ENCODE measurements around the gene DTD2.
"Not testable (repeated sequence)": the region's sequence is repeated elsewhere in the genome, so short reads cannot be mapped to it uniquely, and the experiment has no call there.

Gene DTD2

DNA sequence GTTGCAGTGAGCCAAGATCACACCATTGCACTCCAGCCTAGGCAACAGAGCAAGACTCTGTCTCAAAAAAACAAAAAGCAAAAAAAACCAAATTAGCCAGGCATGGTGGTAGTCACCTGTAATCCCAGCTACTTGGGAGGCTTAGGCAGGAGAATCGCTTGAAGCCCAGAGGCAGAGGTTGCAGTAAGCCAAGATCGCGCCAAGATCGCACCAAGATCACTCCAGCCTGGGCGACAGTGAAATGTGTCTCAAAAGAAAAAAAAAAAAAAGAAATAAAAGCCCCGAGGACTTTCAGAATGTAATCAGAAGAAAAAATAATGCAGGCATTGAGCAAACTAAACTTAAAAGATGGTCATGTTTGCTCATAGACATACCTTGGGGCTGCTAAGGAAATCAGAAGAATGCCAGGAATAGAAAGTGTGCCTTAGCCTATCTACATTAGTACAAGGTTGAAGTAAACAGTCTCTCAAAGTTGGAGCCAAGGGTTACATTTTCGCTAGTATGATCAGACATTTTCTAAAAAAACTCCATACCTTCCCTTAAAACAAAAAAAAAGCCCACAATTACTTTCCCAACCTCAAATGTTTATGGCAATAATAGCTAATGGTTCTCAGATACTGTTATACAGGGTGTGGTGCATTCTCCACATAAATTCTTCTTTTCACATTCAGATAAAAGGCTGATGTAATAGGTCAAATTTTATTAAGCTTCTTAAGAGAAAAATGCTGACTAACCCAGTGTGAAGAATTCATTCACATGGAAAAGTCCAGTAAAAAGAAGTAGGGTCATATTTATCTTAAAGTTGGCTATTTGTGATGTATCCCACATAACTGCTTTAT, 15.8 kb downstream of the DTD2 start:
- no peak for DNase-seq

DNA sequence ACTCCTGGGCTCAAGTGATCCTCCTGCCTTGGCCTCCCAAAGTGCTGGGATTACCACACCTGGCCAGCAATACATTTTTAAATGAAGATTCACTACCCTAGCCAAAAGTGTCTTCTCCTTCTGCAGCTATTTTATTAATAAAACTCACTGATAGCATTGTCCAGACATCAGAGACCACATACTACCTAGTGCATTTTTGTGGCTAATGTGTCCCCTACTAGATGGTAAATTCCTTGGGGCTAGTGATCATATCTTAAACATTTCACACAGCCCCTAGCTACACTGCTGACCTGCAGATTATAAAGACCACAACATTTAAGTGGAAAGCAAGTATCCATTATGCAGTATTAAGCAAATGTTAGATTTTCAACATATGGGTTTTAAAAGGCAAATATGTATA, 17.0 kb downstream of the DTD2 start:
- no peak for DNase-seq

DNA sequence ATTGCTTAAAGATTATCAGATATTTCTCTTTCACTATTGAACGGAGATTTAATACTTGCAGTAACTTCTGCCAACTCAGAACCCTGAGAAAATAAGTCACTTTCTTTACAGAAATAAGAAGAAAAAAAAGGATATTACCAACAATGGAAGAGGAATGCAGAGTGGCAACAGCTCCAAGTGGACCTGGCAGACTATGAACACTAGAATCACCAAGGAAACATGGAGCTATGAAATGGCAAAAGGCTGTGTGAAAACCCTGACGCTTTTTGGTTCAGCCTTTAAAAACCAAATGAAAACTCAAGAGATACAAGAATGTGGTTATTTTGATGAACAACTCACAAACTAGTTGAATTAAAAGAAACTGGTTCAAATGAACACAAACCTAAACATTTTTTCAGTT, 17.7 kb downstream of the DTD2 start:
- no peak for DNase-seq

DNA sequence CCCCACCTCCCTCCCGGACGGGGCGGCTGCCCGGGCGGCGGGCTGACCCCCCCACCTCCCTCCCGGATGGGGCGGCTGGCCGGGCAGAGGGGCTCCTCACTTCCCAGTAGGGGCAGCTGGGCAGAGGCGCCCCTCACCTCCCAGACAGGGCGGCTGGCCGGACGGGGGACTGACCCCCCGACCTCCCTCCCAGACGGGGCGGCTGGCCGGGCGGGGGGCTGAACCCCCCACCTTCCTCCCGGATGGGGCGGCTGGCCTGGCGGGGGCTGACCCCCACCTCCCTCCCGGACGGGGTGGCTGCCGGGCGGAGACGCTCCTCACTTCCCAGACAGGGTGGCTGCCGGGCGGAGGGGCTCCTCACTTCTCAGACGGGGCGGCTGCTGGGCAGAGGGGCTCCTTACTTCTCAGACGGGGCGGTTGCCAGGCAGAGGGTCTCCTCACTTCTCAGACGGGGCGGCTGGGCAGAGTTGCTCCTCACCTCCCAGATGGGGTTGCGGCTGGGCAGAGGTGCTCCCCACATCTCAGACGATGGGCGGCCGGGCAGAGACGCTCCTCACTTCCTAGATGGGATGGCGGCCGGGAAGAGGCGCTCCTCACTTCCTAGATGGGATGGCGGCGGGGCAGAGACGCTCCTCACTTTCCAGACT, 20.1 kb downstream of the DTD2 start:
- DNase-seq = not testable (repeated sequence)

DNA sequence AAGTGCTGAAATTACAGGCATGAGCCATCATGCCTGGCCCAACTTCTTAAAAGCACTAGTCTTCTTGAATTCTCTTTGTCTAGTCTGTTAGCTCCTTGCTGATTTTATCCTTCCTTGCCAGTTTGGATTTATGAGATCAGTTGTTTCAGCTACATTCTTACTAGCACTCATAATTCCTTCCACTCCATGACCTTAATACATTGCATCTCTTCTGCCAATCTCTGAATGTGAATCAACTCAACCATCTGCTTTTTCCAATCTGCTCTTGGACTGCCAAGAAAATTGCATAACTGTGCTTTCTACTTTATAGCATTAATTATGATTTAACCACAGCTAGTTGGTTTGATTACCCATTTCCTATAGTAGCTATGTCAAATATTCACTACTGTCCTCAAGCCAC, 22.0 kb downstream of the DTD2 start:
- DNase-seq = no peak

DNA sequence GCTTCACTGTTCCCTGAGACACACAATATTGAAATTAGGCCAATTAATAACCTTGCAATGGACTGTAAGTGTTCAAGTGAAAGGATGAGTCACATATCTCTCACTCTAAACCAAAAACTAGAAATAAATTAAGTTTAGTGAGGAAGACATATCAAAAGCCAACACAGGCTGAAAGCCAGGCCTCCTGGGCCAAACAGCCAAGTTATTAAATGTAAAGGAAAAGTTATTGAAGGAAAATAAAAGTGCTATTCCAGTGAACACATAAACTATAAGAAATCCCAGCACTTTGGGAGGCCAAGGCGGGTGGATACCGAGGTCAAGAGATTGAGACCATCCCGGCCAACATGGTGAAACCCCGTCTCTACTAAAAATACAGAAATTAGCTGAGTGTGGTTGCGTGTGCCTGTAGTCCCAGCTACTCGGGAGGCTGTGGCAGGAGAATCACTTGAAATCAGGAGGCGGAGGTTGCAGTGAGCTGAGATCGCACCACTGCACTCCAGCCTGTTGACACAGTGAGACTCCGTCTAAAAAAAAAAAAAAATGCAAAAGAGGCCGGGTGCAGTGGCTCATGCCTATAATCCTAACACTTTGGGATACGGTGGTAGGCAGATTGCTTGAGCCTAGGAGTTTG, 26.6 kb downstream of the DTD2 start:
- no peak for DNase-seq

DNA sequence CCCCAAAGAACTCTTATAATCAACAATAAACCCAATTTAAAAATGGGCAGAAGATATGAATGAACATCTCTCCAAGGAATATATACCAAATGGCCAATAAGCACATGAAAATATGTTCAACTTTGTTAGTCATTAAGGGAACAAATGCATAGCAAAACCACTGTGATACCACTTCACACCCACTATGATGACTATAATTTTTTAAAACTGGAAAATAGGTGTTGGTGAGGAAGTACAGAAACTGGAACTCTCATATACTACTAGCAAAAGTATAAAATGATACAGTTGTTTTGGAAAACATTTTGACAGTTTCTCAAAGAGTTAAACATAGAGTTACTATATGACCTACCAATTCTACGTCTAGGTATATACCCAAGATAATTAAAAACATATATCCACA, 27.5 kb downstream of the DTD2 start:
- no peak for DNase-seq

DNA sequence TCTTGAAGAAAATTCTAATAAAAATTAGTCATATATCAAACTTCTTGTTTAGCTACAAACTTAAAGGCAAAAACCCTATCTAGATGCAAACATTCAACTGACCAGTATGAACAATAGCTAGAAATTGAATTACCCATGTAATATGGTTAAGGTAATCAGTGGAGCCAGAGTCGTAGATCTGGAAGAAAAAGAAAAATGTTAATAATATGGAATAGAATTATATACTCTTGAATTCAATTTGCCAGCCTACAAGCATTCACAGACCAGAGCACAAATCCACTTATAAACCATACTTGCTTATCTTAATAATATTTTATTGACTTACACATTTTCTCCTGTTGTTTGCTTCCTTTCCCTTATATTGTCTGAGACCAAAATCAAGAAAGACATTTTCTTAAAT, 29.3 kb downstream of the DTD2 start:
- no peak for DNase-seq

DNA sequence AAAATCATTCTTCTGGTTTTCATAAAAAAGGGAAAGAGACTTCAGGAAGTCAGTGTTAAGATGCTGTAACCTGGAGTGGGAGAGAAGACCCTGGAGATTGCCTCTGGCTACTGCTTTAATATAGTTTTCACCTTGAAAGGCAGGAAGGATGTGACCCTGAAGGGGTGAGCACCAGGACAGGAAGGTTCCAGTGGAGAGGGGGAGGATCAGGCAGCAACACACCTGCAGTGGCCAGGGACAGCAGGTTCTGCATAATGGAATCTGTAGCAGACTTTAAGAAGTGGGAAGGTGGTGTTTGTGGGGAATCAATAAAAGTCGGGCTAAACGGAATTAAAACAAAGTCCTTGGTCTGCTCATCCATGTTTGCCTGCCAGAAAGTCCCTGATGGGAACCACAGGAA, 30.6 kb downstream of the DTD2 start:
- DNase-seq = no peak

DNA sequence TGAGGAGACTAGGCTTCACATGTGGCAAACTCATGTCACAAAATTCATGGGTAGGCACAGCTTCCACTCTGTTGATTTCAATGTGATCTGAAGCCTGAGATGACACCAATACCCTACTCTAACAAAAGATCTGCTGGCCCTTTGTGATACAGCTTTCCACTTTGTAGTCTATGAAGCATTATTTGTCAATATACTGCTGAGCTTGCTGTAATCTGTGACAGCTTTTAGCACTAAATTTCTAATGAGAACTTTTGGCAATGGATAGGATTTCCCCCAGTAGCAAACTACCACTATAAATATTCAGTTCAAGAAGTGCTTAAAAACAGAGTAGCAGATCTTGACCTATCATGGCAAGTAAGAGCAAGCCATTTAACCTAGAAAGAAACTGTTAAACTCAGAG, 31.4 kb downstream of the DTD2 start:
- no peak for DNase-seq

DNA sequence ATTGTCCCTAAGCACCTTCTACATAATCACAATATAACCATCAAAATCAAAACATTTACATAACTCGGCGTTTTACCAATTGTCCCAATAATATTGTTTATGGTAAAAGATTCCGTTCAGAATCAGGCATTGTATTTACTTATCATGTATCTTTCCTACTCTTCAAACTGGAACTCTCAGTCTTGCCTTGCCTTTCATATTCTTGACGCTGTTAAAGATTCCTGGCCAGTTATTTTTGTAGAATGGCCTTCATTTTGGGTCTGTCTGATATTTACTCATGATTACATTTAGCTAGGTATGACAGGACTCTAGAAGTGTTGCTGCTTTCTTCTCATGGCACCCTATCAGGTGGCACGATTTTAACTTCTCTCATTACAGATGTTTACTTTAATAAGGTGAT, 36.1 kb downstream of the DTD2 start:
- DNase-seq = no peak

DNA sequence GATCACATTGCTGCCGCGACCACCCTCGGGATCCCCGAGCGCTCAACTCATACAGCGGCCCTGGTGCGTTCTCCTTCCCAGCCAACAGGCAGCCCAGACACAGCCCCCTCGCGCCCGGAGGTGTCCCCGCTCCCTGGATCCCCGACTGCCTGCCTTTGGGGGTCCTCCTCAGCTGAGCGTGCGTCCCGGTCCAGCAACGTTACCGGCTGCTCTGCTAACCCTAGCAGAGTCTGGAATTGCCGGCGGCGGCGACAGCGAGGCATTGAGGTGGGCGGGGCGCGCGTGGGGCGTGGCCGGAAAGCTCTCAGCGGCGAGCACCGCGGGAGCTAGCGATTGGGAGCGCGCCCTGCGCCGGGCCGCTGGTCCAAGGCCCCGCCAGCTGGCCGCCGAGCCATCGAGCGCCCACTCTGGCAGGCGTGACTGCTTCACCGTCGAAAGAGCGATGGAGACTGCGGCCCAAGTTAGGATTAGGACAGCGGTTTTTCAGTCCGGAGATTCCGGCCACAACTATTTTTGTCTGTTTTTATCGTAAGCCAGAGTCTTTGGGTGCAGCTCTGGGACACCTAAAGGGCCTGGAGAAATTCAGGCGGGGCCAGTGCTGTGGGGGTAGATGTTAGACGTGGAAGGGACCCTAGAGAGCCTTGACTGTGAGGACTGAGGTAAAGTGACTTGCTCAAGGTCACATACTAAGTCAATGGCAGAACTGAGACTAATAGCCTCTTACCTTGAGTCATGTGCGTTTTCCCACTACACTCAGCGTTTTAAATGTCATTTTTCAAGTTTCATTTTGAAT, 36.8 kb downstream of the DTD2 start, which contains the start of gene HEATR5A:
HEATR5A (minus strand) TSS at position 232 of the 793 bp plus-strand sequence. CDS start 17,575 bp downstream, outside the sequence.
- DNase-seq = peak; percentile 86

DNA sequence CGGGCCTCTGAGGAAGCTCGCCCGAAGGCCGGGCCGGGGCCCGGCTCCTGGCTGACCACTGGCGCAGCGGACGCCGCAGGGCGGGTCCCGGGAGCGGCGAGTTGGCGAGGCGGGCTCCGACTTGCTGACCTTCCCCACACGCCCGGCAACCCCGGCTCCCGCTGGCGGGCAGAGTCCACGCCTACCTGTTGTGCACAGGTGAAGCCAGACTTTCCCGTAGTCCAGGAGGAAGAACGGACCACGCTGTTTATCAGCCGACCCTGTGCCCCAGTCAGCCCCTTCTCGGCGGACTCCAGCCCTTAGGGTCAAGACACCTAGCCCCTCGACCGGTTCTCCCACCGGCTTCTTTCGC, 37.4 kb downstream of the DTD2 start:
- no peak for DNase-seq

DNA sequence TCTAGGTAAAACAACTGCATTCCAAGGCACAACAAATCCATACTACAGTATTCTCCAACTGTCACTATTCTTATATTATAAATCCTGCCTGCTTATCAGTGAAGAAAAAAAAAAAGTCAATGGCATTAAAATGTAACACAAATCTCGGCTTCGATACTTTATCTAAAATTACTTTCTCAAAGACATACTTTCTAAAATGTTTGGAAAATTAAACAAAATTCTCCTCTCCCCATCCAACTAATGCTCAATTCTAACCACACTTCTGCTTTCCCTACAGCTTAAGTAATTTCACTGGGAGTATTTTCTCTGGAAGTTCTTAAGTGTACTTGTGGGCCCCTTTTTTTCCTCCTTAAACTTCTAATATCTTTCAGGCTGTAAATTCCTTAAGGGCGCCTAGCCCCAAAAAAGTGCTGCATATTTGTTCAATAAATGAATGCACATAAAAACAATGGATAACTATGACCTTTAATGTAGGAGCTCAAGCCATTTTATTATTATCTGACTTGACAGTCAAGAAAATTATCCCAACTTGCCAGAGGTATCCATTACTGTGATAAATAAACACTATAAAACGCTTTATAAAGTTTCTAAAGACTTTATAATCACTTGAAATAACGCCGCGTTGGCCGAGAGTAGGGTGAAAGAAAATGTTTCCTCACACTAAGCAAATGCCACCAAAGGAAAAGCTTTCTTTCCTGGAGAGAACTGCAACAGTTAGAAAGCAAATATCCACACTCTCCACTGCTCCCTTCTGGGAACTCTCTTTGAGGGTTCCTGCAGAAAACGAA, 37.9 kb downstream of the DTD2 start:
- DNase-seq = no peak

DNA sequence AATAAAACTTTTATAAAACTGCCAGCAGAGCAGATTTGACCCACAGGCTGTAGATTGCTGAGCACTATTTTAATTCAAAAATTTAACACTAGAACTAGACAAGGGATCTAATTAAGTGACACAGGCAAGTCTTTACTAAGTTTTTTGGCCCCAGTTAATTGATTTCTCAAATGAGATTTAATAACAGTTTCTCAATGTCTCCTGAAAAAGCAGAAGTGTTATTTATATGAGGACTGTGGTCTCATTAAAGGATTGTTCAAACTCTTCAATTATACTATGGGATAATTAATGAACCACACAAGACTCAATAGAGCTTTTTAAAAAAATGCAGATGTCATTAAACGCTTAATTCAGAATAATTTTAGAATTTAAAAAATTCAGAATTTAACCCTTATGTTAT, 38.9 kb downstream of the DTD2 start:
- no peak for DNase-seq

DNA sequence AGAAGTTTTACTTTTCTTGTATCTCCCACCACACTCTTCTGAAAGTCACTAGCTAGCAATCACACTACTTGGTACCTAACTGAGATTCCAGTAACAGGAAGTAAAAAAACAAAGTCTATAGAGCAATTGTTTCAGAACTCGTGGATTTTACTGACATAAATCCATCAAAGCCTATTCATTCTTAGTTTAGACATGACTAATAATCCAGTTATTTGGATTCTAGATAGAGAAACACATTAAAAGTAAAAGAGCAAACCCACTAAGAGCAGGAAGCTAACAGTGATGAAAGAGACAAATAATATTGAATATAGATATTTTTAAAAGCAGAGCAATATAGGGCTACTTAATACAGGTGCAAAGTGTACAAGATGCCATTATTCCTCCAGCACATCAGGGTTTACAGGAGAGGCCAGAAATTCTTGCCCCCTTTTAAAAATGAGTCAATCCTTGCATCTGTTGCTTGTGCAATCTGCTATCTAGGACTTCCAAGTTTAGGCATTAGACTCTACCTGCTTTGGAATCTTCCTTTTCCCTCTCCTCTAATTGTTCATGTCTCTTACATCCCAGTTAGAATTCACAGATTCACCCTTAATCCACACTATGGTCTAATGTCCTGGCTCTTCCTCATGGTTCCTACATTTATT, 43.0 kb downstream of the DTD2 start:
- DNase-seq = no peak

DNA sequence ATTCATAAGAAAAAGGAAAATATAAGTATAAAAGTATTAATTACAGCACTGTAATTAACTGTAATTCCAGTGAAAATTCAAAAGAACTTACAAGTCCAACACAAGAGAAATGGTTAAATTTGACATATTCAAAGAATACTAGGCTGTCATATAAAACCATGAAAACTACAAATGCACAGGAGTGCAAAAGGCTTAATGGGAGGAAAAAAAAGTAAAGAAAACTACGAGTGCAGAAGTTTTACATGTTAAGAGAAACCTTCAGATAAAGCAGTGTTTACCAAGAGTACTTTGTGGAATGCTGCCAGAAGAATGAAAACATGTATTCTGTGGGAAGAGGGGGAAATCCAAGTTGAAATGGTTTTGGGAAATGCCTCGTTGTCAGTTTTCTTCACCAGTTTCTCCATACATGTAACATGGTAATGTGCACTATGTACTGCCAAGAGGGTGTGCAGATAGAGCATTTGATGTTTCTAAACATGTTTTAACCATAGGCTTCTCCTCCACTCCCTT, 46.0 kb downstream of the DTD2 start:
- no peak for DNase-seq

DNA sequence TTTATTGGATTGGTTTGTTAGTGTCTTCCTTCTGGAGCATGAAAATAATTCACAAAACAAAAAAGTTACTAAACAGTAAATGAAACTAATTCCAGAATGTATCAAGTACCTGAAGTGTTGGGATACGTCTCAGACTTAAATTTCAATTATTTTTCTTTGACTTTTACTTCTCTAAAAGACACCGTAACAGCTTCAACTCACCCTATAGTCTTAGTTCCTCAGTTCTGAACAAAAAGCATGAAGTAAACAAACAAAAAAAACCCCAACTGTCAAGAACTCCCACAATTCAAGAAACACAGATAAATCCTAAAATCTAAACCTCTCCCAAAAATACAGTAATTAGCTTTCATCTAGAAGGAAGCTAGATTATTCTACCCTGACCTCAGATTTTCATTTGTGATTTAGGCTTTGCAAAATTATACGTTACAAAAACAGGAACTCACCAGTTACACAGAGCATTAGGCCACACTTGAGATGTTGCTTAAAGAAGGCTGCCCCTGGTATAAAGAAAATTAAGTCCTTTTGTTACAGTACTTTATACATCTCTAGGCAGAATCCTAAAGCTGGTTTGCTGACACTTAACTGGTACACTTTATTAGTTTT, 47.2 kb downstream of the DTD2 start:
- DNase-seq = no peak

DNA sequence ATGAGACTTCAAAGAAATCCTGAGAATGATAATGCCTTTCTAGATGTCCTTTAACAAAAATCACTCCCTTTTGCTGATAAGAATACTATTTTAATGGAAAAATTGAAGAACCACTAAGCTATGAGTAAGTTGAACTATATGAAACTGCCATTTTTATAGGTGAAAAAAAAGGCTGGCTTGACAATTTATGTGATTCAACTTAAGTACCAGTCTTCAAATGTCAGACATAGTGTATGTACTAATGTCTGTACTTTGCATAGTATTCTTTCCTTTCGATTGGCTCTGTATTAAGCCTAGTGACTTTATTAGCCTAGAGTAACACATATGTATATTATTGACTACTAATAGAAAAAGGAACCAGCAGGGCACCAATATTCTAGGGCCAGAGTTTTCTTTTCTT, 48.9 kb downstream of the DTD2 start:
- no peak for DNase-seq

DNA sequence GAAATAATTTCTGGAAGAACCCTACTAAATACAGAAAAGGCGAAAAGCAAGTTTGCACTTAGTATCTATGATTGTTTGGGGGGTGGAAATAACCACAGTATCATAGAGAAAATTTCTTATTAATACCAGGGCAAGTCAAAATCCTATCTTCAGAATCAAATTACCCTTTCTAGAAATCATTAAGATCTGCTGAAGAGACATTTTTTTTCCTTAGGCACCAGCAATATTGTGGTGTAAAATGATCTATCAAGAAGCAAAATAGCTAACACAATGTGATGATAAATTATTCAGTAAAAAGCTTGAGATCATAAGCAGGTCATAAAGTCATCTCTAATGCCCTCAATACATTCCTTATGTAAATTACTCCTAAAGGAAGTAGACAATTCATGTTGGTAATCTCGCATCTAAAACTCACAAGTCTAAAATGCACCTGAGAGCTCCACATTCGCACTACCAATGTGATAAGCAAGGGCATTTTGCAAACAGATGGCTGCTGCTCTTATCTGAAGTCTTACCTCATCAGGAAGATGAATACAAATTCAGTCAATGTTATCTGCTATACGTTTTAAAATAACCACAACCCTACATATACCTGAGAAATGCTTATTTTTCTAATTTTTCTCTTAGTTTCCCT, 51.6 kb downstream of the DTD2 start:
- no peak for DNase-seq

DNA sequence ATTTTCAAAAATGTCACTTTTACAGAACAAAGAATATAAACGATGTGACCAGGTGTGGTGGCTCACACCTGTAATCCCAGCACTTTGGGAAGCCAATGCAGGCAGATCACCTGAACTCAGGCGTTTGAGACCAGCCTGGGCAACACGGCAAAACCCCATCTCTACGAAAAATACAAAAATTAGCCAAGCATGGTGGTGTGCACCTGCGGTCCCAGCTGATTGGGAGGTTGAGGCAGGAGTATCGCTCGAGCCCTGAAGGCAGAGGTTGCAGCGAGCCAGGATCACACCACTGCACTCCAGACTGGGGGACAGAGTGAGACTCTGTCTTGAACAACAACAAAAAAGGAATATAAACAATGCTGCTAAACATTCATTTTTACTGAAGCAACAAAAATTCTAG, 52.2 kb downstream of the DTD2 start:
- DNase-seq = no peak
